Stimulated activated CD8-positive, alpha-beta memory T cell treated with anti-CD3 and anti-CD28 coated beads, Interleukin-4, amount 100 ng/mL, for 24 hours (primary cell): ENCODE results near the gene LMX1B.
A peak's percentile ranks its signal among the peaks of the same experiment; 100 is the strongest.

Experiments used
- DNase-seq: peaks from one replicate; pipeline ENCODE4 v3.0.0-alpha.2; 2020; ENCODE audit warnings: low read depth

Gene LMX1B

GRCh38 chr9:126677188-126678084 is 63.7 kb downstream of the LMX1B start:
- DNase-seq, result no peak

- no peak for DNase-seq
These were observed 65.3 kb downstream of the LMX1B start for GRCh38 chr9:126678989-126679388.

GRCh38 chr9:126681336-126681735 is 67.6 kb downstream of the LMX1B start:
- DNase-seq, result no peak

- DNase-seq, result no peak
These were observed 68.5 kb downstream of the LMX1B start for GRCh38 chr9:126682113-126682810.

GRCh38 chr9:126682928-126683697 is 69.4 kb downstream of the LMX1B start:
- no peak for DNase-seq

GRCh38 chr9:126683698-126684044 is 69.9 kb downstream of the LMX1B start:
- no peak for DNase-seq

- DNase-seq, result no peak
These were observed 70.6 kb downstream of the LMX1B start for GRCh38 chr9:126684345-126684744.

GRCh38 chr9:126684965-126685465 is 71.3 kb downstream of the LMX1B start:
- DNase-seq, result no peak

- DNase-seq, result no peak
These were observed 74.3 kb downstream of the LMX1B start for GRCh38 chr9:126687930-126688461.

- DNase-seq, result no peak
These were observed 74.9 kb downstream of the LMX1B start for GRCh38 chr9:126688617-126689016.

GRCh38 chr9:126689027-126689825 is 75.5 kb downstream of the LMX1B start:
- DNase-seq, result no peak

GRCh38 chr9:126690431-126691051 is 76.8 kb downstream of the LMX1B start:
- DNase-seq, result peak; percentile 55

- DNase-seq, result no peak
These were observed 78.5 kb downstream of the LMX1B start for GRCh38 chr9:126692041-126692758.

- no peak for DNase-seq
These were observed 79.2 kb downstream of the LMX1B start for GRCh38 chr9:126692759-126693427.

- no peak for DNase-seq
These were observed 79.8 kb downstream of the LMX1B start for GRCh38 chr9:126693428-126693944.

- no peak for DNase-seq
These were observed 80.7 kb downstream of the LMX1B start for GRCh38 chr9:126694206-126695081.

- DNase-seq, result no peak
These were observed 81.5 kb downstream of the LMX1B start for GRCh38 chr9:126695186-126695585.

GRCh38 chr9:126695701-126696400 is 82.1 kb downstream of the LMX1B start:
- DNase-seq, result no peak
